Erythroblast (primary cell): Measurements from ENCODE around the gene SPTBN1.
A peak's percentile ranks its signal among the peaks of the same experiment; 100 is the strongest.
"Not testable (repeated sequence)": the region's sequence is repeated elsewhere in the genome, so short reads cannot be mapped to it uniquely, and the experiment has no call there.

Source experiments
- DNase-seq, 2 experiments: peaks; one replicate each; lab custom pipeline; 2025; lab: John Stamatoyannopoulos, UW
- GATA1 ChIP-seq: IDR thresholded peaks from 2 replicates; pipeline ENCODE4 v1.6.1; 2011; ENCODE audit warnings: low read depth, mild to moderate bottlenecking, control low read depth, low read length, moderate library complexity
- POLR2A ChIP-seq: IDR thresholded peaks from 2 replicates; pipeline ENCODE4 v1.6.1; 2011; ENCODE audit warnings: mild to moderate bottlenecking, low read length

The SPTBN1 gene

GRCh38 chr2:54492335-54492734, 36.2 kb downstream of the SPTBN1 start:
- TF ChIP-seq GATA1 (no peak), POLR2A (no peak)

GRCh38 chr2:54494087-54494486, 38.0 kb downstream of the SPTBN1 start:
- no peak for TF ChIP-seq GATA1
- no peak for TF ChIP-seq POLR2A
- no peak for DNase-seq

More at GRCh38 chr2:54492335-54492734, 36.2 kb downstream of the SPTBN1 start:
- DNase-seq: no peak

- no peak for DNase-seq
- TF ChIP-seq POLR2A (no peak), GATA1 (no peak)
Observed at GRCh38 chr2:54496920-54497319, 40.8 kb downstream of the SPTBN1 start.

GRCh38 chr2:54497763-54498680, 41.9 kb downstream of the SPTBN1 start:
- no peak for TF ChIP-seq GATA1
- peak; percentile 3 to 4 for DNase-seq

GRCh38 chr2:54499661-54500060, 43.5 kb downstream of the SPTBN1 start:
- no peak for DNase-seq
- TF ChIP-seq POLR2A: no peak
- no peak for TF ChIP-seq GATA1

DNA sequence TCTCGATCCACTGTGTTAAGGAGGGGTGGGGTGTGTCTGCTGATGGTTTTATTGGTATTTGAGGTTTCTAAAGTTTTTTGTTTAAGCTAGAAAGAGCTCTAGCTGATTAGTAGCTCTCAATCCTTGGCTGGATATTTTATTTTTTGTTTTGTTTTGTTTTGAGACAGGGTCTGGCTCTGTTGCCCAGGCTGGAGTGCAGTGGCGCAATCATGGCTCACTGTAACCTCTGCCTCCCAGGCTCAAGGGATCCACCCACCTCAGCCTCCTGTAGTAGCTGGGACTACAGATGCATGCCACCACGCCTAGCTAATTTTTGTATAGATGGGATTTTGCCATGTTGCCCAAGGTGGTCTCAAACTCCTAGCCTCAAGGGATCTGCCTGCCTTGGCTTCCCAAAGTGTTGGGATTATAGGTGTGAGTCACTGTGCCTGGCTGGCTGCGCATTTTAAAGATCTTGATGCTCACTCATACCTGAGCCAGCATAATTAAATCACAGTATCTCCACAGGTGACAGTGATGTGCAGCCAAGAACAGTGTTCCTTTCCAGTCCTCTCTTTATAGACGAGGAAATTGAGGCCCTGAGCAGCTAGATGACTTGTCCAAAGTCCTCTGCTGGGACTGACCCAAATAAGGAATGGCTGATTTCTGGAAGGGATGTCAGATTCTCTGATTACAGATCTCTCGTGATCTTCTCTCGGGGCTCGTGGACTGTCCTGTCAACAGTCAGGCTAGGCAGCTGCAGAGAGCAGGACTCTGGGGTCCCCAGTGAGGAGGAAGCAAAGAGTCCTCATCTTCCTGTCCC, 44.5 kb downstream of the SPTBN1 start:
- no peak for DNase-seq
- no peak for TF ChIP-seq POLR2A
- no peak for TF ChIP-seq GATA1

- no peak for DNase-seq
- TF ChIP-seq POLR2A: no peak
- no peak for TF ChIP-seq GATA1
Observed at GRCh38 chr2:54502731-54503130, 46.6 kb downstream of the SPTBN1 start.

- TF ChIP-seq GATA1: no peak
- DNase-seq: peak; percentile 30 to 50
Observed at GRCh38 chr2:54503192-54503591, 47.1 kb downstream of the SPTBN1 start.

DNA sequence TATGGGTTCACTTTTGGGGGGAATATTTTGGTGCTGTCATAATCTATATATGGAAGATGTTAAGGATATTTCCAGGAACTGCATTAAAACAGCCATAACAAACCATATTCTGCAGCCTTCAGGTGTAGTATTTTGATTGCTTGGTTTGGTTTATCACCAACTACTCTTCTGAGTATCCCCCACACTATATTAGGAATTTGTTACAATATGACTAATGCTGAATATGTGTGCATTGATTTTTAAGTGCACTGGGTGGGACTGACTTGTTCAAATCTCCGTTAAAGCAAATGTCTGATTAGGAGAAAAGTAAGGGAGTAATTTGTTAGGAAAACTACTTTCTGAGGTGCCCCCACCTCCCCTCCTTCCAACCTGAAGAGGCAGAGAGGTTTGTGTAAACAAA, 47.7 kb downstream of the SPTBN1 start:
- TF ChIP-seq POLR2A (no peak), GATA1 (no peak)

GRCh38 chr2:54504866-54505265, 48.7 kb downstream of the SPTBN1 start:
- no peak for DNase-seq
- TF ChIP-seq GATA1: no peak
- TF ChIP-seq POLR2A: no peak

More for the DNA sequence above, 47.7 kb downstream of the SPTBN1 start:
- no peak for DNase-seq

- no peak for TF ChIP-seq POLR2A
- TF ChIP-seq GATA1: no peak
- DNase-seq: no peak
Observed at GRCh38 chr2:54508541-54508940, 52.4 kb downstream of the SPTBN1 start.

GRCh38 chr2:54509043-54509442, 52.9 kb downstream of the SPTBN1 start:
- not testable (repeated sequence) for DNase-seq

GRCh38 chr2:54510916-54511315, 54.8 kb downstream of the SPTBN1 start:
- no peak for DNase-seq
- TF ChIP-seq POLR2A (no peak), GATA1 (no peak)

DNA sequence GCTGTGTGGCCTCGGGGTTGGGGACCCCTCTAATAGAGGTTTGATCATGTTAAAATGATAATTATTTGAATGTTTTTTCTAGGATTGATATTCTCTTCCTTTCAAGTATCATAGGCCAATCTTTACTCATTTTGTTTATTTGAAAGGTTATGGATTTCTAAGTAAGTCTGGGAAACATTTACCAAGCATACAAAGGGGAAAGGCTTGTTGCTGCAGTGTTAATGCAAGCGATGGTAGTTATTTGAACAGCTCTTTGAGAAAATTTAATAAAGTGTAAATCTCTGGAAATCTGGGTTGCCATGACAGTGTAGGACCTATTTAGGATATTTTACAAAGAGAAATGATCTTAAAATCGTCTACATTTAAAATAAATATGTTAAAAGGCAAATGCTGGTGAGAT, 56.1 kb downstream of the SPTBN1 start:
- no peak for DNase-seq
- TF ChIP-seq GATA1 (no peak), POLR2A (no peak)
